Measurements from ENCODE around the gene TXNDC8.
"Not testable (repeated sequence)": the region's sequence is repeated elsewhere in the genome, so short reads cannot be mapped to it uniquely, and the experiment has no call there.

Gene TXNDC8

DNA sequence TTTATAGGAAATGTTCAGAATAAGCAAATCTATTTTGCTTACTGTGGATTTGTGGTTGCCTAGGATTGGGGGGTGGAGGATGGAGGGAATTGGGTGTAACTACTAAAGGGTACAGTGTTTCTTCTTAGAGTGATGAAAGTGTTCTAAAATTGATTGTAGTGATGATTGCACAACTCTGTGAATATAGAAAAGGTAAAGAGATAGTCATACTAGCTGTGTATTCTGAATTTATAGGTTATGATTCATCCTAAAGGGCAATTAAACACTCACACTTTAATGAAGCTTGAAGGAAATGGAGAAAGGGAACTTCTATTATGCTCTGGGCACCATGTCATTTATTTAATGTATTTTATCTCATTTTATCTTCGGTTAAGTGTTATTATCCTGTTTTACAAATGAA is 9.9 kb downstream of the TXNDC8 start:
- no peak for DNase-seq (ENCODE audit: low read depth in 2 of 2)

DNA sequence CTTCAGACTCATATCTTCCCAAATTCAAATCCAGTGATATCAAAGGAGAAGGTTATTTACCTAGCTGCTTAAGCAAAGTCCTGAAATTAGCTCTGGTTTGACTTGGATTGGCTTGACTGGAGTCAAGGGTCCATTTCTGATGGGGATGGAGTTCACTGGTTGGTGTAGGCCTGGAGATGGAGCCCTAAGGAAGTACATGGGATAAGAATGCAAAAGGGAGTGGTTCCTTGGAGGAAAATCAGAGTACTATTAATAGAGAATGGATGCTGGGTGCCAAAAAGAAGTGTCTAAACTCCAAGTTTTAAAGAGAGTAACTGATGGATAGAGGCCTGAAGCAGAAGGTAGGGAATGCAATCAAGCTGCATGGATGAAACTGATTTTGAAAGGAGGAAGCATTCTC is 13.8 kb downstream of the TXNDC8 start:
- DNase-seq (ENCODE audit: low read depth in 2 of 2) = no peak

DNA sequence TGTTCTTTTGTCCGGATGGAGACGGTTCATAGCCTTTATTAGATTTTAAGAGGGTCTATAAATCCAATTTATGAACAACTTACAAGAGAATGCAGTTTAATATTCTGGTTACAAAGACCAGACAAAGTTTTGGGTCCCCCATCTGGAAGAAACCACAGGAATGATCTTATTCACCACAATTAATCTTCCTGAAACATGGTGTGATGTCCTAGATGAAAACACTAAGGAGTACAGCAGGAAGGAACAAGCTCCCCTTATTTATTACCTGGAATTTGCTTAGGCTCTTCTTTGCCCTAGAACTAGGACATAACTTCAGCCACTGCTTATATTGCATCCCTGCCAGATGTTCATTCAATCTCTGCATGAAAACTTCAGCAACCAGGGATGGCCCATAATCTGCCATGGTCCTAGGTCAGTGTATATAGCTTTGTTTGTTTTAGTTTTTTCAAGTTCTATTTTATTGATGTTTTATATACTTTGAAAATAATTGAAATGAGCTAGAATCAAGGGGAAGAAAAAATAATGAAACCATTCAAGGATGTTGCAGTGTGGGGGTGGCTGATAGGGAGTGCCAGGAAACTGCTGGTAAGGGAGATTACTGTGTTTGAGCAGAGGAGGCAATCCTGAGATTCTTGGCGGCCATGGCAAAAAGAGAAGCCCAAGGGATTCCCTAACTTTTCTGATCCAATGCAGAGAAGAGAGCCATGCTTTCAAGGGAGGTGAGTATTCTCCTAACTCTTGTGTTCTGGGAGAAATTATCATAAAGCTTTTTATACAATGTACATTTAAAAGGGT is 16.8 kb downstream of the TXNDC8 start:
- no peak for DNase-seq (ENCODE audit: low read depth in 2 of 2)

DNA sequence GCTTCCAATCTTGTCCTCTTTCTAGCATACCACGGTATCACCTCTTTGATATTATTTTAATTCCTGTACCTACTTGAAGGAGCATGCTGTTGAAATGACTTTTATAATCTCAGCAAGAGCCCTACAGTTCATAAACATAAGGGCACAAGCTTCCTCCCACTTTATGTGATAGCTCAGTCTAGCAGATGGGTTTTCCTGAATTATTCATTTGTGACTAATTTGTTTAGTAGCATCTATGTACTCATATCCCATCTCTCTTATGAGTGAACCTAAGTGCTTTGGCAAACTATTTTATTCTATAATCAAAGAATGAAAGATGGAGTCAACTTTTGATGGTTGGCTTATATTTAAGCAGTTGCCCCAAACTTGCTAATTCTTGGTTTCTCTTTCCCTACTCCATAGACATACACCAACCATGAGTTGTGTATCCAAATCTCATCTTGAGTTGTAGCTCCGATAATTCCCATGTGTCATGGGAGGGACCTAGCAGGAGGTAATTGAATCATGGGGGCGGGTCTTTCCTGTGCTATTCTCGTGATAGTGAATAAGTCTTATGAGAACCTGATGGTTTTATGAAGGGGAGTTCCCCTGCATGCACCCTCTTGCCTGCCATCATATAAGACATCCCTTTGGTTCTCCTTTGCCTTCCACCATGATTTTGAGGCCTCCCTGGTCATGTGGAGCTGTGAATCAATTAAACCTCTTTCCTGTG is 17.7 kb downstream of the TXNDC8 start:
- DNase-seq (ENCODE audit: low read depth in 2 of 2) = no peak

DNA sequence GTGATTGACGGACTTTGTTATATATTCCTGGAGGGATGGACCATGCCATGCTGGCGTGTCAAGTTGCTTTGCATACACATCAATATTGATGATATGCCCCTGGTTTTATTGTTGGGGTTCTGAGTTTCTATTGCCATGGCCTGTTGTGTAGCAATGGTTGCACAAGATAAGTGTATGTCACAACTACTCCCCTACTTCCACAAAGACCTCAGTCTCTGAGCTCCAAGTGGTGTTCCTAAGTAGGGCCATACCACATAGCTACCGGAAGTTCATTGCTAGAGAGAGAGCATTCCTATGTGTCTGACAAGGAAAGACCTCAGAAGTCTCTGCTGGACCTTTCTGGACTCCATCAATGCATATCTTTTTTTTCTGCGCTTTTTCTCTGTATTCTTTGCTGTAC is 19.8 kb downstream of the TXNDC8 start:
- no peak for DNase-seq (ENCODE audit: low read depth in 2 of 2)

DNA sequence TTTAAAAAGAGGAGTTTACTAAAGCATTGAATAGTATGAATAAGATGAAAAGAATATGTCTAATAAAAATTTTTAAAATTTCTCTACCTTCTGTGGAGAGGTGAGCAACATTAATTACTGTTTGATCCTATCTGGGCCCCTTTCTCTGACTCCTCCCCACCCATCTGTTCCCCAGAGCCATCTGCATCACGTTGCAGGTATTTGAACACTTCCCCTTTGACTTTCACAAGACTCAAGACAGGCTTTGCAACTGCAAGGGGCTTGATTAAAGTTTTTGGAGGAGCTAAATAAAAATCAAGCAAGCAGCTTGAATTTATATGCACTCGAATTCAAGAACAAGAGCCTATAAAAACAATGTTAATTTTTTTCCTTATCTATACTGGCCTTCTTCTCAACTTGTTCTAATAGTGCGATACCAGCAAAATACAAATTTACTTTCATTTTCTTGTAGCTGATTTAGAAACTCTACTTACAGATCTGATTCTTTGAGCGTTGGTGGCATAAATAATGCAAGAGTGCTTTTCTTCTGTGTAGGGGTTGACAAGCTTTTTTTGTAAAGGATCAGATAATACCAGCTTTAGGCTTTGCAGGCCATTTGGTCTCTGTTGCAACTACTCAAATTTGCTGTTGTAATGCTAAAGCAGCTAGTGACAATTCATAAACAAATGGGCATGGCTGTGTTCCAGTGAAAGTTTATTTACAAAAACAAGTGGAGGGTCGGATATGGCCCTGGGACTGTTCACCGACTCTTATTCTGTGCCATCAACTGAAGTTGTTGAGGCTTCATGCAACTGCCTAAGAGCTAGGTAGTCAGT is 21.2 kb downstream of the TXNDC8 start:
- no peak for DNase-seq (ENCODE audit: low read depth in 2 of 2)

DNA sequence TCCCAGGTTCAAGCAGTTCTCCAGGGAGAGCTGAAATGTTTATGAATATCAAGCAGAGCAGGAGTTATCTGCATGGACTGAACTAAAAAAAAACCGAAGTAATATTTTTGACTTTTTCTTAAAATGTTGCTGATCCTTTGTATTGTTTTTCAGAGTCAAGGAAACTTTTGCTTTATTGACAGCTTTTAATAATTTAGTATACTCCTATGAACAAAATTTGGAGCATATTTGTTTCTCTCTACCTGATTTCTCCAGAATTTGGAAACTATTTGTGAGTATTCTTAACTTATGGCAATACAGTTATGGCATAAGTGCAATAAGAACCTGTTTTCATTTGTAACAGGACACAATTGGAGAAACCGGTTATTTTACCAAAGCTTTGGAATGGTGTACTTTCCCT is 25.7 kb downstream of the TXNDC8 start:
- not testable (repeated sequence) for DNase-seq (ENCODE audit: low read depth in 2 of 2)

DNA sequence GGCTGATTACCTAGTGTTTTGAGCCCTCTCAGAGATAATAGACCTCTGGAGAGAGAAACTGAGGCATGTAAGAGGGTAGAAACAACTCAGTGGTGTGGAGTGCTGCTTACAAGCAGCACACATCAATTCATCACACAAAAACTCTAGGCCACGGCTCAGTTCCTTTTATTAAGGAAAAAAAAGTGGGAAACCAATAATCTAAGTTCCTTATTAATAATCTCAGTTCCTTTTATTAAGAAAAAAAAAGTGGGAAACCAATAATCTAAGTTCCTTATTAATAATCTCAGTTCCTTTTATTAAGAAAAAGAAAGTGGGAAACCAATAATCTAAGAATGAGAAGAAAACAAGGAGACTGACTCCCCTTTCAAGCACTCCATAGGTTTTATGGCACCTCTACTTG is 28.0 kb downstream of the TXNDC8 start:
- DNase-seq (ENCODE audit: low read depth in 2 of 2) = no peak

DNA sequence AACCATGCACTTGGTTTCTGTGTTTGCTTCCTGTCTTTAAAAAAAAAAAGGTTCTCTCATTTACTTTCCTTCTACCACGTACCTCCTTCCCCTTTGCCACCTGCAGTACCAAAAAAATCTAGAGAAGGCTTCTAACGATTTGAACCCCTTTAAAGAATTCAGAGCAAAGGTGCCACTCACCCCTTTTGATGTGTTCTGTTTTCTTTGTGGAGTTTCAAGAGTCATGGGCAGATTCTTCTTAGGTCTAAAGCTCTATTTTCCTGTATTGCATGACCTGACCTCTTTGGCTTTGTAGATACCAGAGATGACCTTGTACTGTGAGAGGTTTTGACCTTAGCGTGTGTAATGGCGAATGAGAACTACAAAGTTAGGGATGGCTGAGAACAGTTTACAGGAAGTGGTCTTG is 29.0 kb downstream of the TXNDC8 start:
- no peak for DNase-seq (ENCODE audit: low read depth in 2 of 2)

DNA sequence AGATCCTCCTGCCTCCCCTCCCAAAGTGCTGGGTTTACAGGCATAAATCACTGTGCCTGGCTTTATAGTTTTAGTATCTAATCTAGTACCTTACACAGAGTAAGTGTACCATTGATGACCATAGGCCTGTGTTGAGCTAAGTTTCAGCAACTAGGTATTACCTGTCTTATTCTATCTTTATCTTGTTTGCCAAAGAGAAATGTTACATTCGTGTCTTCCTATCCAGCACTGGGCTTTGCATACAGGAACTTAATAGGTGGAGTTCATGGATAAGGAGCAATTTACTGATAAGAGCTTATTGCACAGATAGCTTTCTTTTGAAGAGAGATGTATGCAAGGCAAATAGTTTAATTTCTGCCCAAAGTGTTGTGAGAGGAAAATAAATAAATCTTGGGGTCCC is 30.5 kb downstream of the TXNDC8 start:
- no peak for DNase-seq (ENCODE audit: low read depth in 2 of 2)

DNA sequence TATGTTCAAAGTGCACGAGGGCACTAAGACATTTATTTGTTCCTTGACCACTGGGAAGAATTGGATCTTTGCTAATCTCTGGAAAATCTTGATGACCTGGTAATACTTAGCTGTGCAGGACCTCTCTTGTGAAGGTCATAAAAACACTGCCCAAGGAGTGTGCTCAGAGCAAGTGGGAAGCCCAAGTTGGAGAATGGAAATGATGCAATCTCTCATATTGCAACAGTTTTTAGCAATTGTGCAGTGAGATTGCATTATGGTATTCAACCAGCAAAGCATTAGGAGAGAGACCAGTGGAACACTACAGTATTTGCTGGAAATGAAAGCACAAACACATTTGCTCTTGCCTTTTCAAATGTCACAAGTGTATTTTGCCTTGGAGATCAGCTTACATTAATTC is 34.5 kb downstream of the TXNDC8 start:
- DNase-seq (ENCODE audit: low read depth in 2 of 2) = no peak

DNA sequence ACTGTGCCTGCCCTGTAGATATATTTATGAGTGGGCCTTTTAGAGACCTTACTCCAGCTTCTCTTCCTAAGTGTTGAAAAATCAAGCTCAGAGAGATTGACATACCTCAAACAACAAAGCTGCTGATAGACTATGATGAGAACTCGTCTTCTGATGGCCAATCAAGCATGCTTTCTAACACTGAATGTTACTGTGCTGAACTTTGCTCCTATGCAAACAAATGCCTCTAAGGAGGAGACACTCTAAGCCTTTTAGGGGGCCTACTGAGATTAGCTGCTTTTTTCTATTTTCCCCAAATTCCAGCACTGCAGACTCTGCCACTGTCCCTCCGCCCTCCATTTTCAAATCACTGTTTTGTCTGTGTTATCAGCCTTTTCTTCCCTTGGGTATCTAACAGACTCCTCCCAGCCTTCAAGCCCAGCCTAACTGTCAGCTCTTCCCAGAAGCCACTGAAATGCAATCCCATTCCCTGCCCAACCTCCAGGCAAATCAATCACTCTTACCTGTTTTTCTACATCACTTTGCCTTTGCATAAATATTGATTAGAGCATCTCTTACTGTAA is 39.5 kb downstream of the TXNDC8 start:
- DNase-seq (ENCODE audit: low read depth in 2 of 2) = no peak

DNA sequence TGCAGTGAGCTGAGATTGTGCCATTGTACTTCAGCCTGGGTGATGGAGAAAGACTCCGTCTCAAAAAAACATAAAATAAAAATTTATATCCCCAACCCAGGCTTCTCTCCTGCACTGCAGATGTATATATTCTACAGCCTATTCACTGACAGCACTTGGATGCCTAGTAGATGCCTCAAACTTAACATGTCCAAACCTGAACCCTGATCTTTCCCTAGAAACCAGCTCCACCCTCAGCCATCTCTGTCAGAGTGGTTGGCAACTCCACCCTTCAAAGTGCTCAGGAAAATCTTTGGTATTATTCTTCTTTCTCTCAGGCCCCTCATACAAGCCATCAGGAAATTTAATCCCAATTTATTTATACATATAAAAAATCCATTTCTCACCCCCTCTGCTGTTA is 44.4 kb downstream of the TXNDC8 start:
- DNase-seq (ENCODE audit: low read depth in 2 of 2) = no peak

DNA sequence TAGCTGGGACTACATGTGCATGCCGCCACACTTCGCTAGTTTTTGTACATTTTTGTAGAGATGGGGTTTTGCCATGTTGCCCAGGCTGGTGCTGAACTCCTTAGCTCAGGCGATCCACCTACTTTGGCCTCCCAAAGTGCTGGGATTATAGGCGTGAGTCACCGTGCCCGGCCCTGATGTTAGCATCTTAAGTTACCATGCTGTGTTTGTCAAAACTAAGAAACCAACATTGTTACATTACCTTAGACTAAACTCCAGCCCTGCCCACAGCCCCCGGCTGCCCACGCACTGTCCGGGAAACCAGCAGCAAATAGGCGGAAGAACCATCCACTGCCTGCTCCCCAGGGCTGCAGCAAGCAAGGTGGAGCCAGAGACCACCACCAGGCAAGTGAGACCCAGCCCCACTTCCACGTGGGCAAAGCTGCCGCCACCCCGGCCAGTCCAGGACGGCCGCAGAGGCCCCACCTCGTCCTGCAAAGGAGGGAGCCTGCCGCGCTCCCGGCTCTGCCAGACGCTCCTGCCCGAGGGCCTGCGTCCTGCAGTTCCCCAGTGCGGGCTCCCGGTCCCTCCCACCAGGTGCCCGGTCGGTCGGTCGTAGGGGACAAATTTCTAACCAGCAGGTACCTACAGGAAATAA is 45.6 kb downstream of the TXNDC8 start:
- no peak for DNase-seq (ENCODE audit: low read depth in 2 of 2)

DNA sequence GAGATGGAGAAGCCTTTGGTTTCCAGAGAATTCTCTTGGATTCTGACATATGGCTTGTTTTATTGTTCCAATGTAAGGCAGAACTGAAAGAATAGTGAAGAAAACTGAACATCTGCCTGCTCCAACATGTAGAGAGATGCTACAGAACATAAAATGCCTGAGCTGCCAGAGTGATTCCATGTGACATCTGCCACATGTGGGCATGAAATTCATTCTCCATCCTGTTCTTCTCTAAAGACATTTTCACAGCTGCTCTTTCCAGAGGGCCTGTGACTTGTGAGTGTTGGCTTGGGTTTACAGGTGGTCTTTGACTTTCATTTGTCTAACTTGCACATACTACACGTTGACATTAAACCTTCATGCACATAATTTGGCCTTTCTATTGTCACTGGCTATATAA is 47.7 kb downstream of the TXNDC8 start:
- DNase-seq (ENCODE audit: low read depth in 2 of 2) = no peak

DNA sequence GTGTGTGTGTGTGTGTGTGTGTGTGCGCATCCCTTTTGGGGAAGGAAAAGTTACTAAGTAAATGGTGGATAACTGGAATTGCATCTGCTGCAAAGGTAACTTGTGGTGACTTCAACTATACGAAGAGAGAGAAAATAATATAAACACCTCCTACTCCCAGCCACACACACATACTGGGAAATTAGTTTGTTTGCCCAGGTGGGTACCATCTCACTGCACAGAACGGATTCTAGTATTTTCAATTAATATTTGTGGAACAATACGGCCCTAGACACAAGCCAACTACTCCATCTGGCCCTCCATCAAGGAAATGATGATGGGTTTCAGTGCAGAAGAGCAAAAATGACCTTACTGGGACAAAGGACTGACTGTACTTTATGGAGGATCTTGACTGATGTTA is 49.2 kb downstream of the TXNDC8 start:
- DNase-seq (ENCODE audit: low read depth in 2 of 2) = no peak

DNA sequence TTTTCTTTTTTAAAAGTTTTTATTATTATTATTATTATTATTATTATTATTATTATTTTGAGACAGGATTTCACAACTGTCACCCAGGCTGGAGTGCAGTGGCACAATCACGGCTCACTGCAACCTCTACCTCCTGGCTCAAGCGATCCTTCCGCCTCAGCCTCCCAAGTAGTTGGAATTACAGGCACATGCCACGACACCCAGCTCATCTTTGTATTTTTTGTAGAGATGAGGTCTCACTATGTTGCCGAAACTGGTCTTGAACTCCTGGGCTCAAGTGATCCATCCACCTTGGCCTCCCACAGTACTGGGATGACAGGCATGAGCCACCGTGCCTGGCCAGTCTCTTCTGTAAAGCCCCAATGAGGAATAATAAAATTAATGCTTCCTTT is 50.4 kb downstream of the TXNDC8 start:
- no peak for DNase-seq (ENCODE audit: low read depth in 2 of 2)

DNA sequence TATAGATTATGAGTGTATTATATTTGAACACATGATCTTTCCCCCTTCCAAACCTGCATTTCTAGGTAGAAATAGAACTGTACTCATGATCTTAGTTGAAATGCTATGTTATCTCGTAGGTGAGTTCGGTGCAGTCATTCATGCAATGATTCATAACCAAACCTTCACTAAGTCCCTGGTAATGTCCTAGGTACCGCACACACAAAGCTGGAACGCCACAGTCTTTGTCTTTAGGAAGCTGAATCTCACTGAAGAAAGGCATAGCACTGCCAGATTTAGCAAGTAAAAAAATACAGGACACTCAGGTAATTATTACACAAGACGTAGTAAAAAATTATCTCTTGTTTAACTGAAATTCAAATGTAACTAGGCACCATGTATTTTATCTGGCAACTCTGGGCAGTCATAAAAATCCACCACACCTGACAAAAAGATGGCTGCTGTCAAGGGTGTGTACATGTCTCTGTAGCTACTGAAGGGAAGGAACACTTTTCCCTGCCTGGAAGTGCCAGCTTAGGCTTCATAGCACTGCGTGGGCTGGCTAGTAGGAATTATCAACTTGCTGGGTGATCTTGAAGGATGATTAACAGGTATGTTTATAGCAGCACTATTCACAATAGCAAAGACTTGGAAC is 53.3 kb downstream of the TXNDC8 start:
- no peak for DNase-seq (ENCODE audit: low read depth in 2 of 2)

DNA sequence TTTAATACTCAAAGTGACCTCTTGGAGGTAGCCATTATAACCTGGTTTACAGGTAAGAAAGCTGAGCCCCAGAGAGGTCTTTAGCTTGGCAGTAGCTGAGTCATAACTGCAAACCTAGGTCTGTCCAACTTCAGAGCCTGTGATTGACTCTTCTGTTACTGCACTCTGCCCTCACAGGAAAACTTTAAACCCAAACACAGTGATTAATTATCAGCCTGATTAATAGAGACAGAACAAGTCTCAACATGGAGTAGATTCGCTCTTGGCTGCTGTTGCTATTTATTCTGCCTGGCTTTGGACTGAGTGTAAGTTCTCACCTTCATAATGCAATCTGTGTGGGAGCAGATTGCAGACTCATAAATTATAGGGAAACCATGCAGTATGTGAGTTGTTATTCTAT is 53.9 kb downstream of the TXNDC8 start:
- DNase-seq (ENCODE audit: low read depth in 2 of 2) = no peak

DNA sequence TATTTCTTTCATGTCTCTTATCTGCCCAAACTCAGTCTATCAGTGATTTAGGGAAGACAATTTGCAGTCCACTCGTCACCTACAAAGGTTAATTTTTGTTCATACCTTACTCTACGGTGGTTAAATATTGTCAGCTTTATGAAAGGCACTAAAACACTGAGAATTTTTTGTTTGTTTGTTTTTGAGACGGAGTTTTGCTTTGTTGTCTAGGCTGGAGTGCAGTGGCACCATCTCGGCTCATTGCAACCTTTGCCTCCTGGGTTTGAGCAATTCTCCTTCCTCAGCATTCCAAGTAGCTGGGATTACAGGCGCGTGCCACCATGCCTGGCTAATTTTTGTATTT is 55.0 kb downstream of the TXNDC8 start:
- no peak for DNase-seq (ENCODE audit: low read depth in 2 of 2)

DNA sequence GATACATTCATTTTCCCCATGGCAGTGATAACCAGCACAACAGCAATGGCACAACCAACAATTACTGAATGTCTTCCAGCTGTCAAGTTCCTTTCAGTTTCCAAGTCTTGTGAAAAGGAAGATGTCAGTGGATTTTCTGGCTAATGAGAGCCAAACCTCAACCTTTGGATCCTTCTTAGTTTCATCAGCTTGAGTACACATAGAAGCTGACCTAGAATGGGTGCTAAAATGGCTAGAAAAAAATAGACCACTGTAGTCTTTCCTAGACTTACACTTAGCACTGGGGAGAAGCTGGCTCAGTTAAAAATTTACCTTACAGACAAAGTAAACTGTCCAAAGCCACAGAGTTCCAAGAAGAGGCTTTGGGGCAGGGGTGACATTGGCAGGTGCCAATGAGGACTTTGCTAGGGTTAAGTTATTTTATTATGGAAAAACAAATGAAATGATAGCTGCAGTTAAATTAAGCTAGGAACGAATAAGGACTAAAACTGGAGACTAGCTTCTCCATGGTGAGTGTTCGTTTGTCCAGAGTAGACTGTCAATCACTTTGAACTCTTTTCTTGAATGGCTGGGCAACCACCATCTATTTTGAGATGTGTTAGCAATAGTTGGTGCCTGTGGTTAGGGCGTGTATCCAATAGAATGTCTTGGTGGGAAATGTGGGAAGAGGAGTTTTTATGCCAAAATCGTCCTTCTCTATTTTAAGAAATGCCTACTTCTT is 55.5 kb downstream of the TXNDC8 start:
- DNase-seq (ENCODE audit: low read depth in 2 of 2) = no peak
